ENCODE results near the gene CHST11.
"Not testable (repeated sequence)": the region's sequence is repeated elsewhere in the genome, so short reads cannot be mapped to it uniquely, and the experiment has no call there.

The CHST11 gene

DNA sequence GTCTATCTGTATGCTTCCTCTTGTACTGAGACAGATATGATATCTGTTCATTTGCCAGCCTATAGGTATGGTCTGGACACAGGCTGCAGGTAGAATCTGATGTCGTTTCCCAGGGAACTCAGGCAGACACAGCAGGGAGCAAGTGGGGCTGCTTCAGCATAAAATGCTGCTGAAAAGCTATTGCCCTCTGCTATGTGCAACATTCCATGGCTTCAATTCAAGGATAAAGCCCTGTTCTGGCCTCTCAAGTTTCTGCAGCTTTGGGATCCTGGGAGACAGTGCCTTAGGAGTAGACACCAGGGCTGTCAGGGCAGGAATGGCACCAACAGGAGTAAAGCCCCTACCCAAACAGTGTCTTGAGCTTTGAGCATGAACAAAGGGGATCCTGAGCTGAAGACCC is 327.8 kb downstream of the CHST11 start:
- no peak for FAIRE-seq

DNA sequence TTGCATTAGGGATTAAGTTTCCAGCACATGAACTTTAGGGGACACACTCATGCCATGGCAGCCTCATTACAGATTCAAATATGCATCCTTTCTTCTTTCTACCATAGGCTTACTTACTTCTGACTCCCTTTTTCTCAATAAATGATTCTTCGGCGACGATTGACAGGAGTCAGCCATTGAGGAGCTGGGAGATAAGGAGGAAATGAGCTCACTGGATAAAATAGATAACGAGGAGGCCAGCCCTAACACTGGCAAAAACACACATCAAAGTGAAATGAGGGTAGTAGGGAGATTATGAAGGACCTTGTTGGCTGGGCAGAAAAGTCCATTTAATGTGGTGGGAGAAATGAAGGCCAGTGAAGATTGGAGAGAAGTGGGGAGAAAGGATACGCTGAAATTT is 329.1 kb downstream of the CHST11 start:
- no peak for FAIRE-seq

DNA sequence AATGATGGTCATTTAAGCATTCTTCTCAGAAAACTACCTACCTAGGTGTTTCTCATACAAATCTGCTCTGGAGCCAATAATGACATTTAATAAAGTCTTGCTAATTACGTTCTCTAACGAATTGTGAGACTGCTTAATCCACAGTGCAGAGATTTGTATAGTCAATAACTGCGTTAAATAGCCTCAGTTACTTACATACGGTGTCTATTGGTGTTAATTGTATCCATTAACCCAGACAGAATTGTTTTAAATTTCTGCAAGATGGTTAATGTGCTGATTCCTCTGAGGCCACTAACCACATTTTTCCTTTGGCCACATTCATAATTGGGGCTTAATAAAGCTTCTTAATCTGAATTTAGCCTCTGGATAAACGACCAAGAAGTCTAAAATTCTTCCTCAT is 329.6 kb downstream of the CHST11 start:
- FAIRE-seq, result no peak

DNA sequence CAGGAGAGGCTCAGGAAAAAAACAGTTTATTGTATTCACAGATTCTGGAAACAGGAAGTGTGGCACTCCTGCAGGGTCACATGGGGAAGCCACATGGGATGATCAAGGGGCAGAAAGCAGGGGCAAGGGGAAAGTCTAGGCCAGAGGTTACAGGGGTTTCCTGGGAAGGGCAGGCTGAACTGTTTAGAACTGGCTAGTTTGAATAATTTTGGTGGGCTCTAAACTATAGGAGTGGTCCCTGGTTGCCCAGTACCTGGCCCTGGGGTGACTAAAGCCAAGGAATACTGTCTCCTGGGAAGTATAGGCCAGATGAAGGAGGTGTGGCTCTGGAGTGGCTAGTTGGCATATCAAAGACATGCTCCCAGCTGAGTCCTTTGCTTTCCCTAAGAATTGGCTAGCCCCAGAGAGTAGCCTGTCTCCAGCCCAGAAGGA is 332.1 kb downstream of the CHST11 start:
- no peak for FAIRE-seq

DNA sequence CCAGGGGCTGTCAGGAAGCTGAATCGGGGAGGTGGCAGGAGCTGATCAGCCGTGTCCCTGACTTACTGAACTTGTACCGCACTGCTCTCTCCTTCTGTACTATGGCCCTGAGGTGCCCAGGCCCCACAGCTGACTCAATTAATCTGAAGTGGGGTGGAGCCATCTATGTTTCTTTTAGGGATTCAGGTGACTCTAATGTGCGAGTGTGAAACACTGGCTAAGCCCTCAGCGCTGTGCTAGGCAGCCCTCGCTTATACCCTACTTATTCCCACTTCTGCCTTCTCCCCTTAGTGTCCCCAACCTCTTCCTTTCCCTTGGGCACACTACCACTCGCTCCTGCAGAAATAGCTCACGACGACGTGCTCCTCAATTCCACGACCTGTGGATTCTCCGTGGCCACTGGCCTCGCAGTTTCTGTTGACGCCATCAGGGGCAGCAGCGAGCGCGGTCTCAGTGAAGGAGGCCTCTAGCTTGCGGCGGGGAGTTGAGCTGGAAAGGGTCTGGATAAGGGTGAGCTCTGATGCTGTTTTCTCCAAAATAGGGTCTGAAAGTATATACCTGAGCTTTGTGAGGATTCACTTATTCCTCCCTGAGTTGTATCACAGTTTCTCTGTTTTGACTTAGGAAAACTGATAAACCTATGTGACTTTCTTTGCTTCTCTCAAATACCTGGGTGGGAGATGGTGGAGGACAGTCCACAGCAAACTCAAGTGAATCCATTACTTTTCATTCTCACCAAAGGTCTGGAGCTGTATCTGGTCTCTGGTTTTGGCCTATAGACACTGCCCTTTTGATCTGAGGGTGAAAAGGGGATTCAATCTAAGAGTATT is 333.8 kb downstream of the CHST11 start:
- no peak for FAIRE-seq

DNA sequence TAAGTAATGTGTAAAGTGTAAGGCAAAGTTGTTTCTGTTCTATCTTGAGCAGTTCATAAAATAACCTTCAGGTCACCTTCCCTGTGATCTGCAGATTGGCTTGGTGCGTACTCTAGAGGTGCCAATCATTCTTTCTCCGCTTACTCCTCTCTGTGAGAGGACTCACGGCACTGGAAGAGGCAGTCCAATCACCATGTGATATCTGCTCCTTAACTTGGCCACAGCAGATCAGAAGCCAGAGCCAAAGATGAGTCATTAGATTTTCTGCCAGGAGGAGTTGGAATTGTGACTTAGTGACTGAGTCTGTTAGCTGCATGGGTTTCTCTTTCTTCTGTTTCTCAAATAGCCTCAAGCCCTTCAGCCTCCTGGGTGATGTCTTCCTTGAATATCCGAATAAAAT is 335.8 kb downstream of the CHST11 start:
- FAIRE-seq, result no peak

DNA sequence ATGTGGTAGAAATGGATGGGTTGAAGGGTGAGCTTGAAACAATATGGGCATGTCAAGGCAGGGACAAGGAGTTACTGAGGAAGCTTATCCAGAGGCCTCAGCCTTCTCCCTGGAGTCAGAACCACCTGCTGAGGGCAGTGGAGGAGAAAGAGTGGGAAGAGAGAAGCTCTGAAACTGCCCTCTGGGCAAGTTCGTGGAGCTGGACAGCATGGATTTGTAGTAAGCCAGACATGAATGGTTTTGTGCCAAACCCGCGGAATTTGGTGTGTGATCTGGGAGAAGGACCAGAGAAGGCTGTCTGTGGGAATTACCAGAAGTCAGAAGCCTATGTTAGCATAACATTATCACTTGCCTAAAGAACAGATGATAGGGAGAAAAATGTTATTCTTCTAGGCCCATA is 336.5 kb downstream of the CHST11 start:
- no peak for FAIRE-seq

DNA sequence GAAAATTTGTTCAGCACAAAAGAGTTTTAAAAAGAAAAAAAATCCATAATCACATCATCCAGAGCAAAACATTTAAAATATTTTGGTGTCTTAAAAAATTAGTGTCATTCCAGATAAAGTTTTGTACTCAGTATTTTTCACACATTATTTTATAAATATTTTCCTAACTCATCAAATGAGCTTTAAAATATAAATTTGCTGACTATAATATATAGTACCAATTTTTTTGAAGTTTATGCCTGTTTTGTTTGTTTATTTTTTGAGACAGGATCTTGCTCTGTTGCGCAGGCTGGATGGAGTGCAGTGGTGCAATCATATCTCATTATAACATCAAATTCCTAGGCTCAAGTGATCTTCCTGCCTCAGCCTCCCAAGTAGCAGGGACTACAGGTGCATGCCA is 337.2 kb downstream of the CHST11 start:
- peak; percentile 29 for FAIRE-seq

DNA sequence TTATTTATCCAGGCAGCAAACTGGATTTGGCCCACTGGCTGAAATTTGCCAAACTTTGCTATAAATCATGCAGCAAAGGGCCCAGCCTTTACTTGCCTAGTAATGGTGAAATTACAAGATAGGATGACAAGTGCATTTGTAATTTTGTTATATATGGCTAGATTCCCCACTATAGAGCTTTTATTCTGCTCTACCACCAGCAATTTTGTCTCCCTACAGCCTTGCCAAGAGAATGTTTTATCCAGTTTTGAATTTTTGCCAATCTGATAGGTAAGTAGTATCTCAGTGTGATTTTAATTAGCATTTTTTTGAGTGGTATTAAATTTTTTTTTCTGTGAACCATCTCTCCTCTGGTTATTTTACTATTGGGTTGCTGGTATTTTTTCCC is 339.7 kb downstream of the CHST11 start:
- no peak for FAIRE-seq

DNA sequence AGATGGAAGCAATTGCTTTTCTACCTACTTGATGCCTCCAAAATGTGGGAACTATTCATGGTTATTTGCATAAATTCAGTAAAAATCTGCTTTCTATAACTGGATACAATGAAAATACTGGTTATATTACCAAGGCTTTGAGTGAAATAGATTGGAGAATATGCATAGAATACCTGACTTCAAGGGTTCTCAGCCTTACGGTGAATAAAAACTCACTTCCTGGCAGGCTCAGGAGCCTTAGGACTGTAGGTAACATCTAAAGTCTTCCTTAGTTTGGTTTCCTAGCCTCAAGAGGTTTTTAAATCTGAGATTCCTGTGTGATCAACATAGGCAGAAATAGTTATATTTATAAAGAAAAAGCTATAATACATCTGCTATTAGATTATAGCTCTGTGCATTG is 342.7 kb downstream of the CHST11 start:
- FAIRE-seq, result no peak

DNA sequence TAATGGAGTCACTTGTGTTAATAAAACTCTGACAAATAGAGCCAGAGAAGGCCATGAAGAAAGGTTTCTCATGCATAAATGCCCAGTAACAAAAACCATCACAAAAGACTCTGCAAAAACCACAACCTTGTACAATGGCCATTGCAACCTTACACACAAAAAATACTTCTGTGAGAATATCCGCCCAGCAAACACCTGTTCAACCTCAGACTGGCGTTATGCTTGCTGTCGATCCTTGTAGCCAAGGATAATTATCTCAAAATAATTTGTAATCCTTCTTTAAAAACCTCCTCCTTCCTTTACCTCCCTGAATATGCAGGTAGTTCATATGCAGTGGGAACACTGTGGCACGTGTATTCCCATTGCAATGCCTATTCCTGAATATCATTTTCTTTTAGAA is 344.3 kb downstream of the CHST11 start:
- no peak for FAIRE-seq

DNA sequence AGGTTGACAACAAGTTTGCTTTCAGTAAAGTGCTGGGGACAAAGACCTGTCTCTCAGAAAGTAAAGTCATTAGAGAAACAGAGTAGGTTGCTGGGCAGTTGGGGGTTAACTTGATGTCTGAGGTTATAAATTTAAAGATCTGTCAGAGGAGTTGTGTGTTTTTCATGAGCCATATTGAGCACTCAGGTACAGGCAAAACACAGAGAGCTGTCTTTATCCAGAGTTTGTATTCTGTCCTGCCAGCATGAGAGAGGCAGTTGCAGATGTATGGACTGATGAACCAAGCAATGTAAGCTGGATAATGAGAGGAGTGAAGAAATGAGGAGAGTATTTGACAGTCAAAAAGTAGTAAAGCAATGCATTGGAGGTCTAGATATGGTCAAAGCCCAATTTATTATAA is 344.7 kb downstream of the CHST11 start:
- no peak for FAIRE-seq

DNA sequence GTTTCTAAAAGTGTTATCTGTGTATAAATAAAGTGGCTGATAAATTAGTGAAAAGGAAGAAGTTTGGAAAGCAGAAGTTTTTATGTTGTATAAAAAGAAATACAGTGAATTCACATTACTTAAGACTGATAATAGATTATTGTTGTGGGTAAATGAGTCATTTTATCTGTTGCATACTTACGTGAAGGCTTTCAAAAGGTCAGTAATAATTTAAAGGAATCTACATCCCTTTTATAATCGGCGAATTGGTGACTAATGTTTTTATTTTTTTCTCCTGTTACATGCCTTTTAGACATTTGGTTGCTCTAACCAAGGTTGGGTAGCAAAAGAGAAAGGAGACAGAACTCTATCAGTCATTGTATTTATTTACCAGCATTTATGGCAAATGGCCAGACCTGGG is 345.5 kb downstream of the CHST11 start:
- FAIRE-seq, result peak; percentile 23

DNA sequence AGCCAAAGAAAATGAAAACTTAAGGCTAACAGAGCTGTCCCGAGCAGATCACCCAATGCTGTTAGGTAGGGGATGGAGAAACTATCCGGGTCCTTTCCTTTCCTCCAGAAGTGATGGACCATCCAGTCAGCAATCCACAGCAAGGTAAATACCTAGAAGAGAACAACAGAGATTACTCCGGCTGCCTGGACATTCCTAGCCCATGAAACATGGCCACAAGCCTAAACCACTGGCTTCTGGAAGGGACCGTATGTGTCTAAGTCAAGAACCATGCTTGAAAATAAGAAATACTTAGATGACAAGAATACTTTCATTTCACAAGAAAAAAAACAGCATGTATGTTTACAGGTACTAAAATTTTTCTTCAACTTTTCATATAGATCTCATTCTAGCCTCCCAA is 348.4 kb downstream of the CHST11 start:
- no peak for FAIRE-seq

DNA sequence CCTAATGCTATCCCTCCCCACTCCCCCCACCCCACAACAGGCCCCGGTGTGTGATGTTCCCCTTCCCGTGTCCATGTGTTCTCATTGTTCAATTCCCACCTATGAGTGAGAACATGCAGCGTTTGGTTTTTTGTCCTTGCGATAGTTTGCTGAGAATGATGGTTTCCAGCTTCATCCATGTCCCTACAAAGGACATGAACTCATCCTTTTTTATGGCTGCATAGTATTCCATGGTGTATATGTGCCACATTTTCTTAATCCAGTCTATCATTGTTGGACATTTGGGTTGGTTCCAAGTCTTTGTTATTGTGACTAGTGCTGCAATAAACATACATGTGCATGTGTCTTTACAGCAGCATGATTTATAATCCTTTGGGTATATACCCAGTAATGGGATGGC is 349.4 kb downstream of the CHST11 start:
- not testable (repeated sequence) for FAIRE-seq

DNA sequence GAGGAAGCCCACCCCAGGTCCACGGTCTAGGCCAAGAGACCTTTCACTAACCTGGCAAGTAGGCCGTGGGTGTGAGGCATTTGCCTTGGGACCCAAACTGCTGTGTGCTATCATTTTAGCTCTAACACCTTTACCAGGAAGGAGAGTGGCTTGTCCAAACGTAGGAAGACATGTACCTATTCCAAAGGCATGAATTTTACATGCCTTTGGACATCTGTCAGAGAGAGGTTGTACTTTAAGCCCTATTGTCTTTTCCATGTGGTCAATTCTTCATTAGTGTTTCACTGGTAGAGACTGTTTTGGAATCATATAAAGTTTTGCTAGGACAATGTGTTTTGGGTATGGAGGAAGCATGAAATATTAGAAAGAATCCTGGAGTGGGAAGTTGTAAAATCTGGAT is 352.5 kb downstream of the CHST11 start:
- no peak for FAIRE-seq

DNA sequence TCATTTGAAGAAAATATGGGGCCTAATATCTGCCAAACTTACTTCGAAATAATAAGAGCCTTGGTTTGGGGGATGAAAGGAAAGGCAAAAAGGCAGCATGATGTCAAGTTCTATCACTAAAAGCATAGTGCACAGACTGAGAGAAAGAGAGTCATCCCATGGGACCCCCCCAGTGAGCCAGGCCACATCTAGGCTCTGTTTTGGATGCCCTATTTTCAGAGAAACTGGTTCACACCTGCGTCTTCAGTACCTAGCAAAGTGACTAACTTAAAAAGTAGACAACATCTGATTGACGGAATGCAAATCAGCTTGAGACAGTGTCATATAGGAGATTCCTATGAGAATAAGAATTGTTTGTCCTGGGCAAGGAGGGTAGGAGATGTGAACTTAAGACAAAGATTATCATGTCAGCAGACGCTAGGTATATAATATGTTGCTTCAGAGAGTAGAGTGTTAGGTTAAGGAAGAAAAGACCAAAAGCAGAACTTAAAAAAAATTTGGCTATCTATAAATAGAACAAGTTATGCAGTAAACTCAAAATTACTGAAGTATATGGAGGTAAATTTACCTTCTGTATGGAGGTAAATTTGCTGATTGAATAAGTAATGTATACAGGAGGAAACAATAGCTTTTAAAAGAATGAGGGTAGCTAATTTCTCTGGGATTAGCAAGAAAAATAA is 353.1 kb downstream of the CHST11 start:
- FAIRE-seq, result no peak
